Neural progenitor cell (in vitro differentiated cells): ENCODE results near the gene MAPRE3.

Source experiments
- EZH2 ChIP-seq: fragments of 200-600 bp; sonication (generic); IDR thresholded peaks from 2 replicates; pipeline ENCODE4 v1.6.1; 2017; ENCODE audit warnings: antibody characterized with exemption, mild to moderate bottlenecking, moderate library complexity
- EZH2phosphoT487 ChIP-seq: fragments of 200-600 bp; sonication (generic); IDR thresholded peaks from 2 replicates; pipeline ENCODE4 v1.6.1; 2017; ENCODE audit warnings: antibody characterized with exemption
- TF ChIP-seq, protein P1 (sequence below): fragments of 200-600 bp; sonication (generic); IDR thresholded peaks from 2 replicates; pipeline ENCODE4 v1.5.1; 2017; ENCODE audit warnings: antibody characterized with exemption, mild to moderate bottlenecking

- TF ChIP-seq, protein P1, sequence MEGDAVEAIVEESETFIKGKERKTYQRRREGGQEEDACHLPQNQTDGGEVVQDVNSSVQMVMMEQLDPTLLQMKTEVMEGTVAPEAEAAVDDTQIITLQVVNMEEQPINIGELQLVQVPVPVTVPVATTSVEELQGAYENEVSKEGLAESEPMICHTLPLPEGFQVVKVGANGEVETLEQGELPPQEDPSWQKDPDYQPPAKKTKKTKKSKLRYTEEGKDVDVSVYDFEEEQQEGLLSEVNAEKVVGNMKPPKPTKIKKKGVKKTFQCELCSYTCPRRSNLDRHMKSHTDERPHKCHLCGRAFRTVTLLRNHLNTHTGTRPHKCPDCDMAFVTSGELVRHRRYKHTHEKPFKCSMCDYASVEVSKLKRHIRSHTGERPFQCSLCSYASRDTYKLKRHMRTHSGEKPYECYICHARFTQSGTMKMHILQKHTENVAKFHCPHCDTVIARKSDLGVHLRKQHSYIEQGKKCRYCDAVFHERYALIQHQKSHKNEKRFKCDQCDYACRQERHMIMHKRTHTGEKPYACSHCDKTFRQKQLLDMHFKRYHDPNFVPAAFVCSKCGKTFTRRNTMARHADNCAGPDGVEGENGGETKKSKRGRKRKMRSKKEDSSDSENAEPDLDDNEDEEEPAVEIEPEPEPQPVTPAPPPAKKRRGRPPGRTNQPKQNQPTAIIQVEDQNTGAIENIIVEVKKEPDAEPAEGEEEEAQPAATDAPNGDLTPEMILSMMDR = no peak
- TF ChIP-seq EZH2phosphoT487 = no peak
- TF ChIP-seq EZH2 = no peak
Measured at GRCh38 chr2:26957534-26957933, 12.9 kb upstream of the MAPRE3 start.
